Neural cell (in vitro differentiated cells): ENCODE results near the gene LHPP. TPM values are rescaled to one million over a fixed set of nuclear protein-coding genes. Genes with fewer than 3 reads are reported as not detected.

Experiments
- H2AFZ ChIP-seq: fragments of 200-600, 300-800 bp; sonication (generic), shearing (Covaris generic); 2 replicates; pipeline ENCODE4 v1.6.0; 2014; ENCODE audit warnings: low read depth, mild to moderate bottlenecking, antibody characterized with exemption, low read length, moderate library complexity
- H3F3A ChIP-seq: fragments of 200-600 bp; shearing (Covaris generic); 2 replicates; pipeline ENCODE4 v1.6.1; 2016; ENCODE audit warnings: mild to moderate bottlenecking, moderate library complexity, mixed read lengths, antibody characterized with exemption, low read length; ENCODE audit not compliant: insufficient read depth, poor library complexity, severe bottlenecking
- H3K27ac ChIP-seq: fragments of 200-600, 300-800 bp; sonication (generic), shearing (Covaris generic); 2 replicates; pipeline ENCODE4 v1.5.1; 2014; ENCODE audit warnings: mild to moderate bottlenecking, low read length, moderate library complexity
- H3K27me3 ChIP-seq: fragments of 300-800, 200-600 bp; sonication (generic), shearing (Covaris generic); 2 replicates; pipeline ENCODE4 v1.6.0; 2014; ENCODE audit warnings: mild to moderate bottlenecking, low read depth, low read length, moderate library complexity; ENCODE audit not compliant: insufficient read depth
- H3K36me3 ChIP-seq: fragments of 300-800, 200-600 bp; sonication (generic), shearing (Covaris generic); 2 replicates; pipeline ENCODE4 v1.5.1; 2014; ENCODE audit warnings: mild to moderate bottlenecking, antibody characterized with exemption, low read length, moderate library complexity; ENCODE audit not compliant: insufficient read depth
- H3K4me2 ChIP-seq: fragments of 300-800, 200-600 bp; sonication (generic), shearing (Covaris generic); 2 replicates; pipeline ENCODE4 v1.6.0; 2014; ENCODE audit warnings: mild to moderate bottlenecking, low read length
- H3K4me3 ChIP-seq: fragments of 300-800, 200-600 bp; sonication (generic), shearing (Covaris generic); 2 replicates; pipeline ENCODE4 v1.5.1; 2014; ENCODE audit warnings: mild to moderate bottlenecking, low read length, moderate library complexity
- H3K79me2 ChIP-seq: fragments of 200-600 bp; shearing (Covaris generic); replicated peaks from 2 replicates; pipeline ENCODE4 v1.6.0; 2014; ENCODE audit warnings: mild to moderate bottlenecking, low read length, moderate library complexity; ENCODE audit not compliant: insufficient read depth
- H3K9ac ChIP-seq: fragments of 300-800, 200-600 bp; sonication (generic), shearing (Covaris generic); 2 replicates; pipeline ENCODE4 v1.6.1; 2016; ENCODE audit warnings: mild to moderate bottlenecking, low read length, mixed read lengths
- H3K9me2 ChIP-seq: fragments of 200-600 bp; shearing (Covaris generic); 2 replicates; pipeline ENCODE4 v1.6.1; 2016; ENCODE audit warnings: mild to moderate bottlenecking, low read length, mixed read lengths; ENCODE audit not compliant: insufficient read depth
- H3K9me3 ChIP-seq: fragments of 200-600, 300-800 bp; sonication (generic), shearing (Covaris generic); 2 replicates; pipeline ENCODE4 v1.6.1; 2016; ENCODE audit warnings: mild to moderate bottlenecking, mixed run types, low read length, moderate library complexity, mixed read lengths
- H4K20me1 ChIP-seq: fragments of 200-600 bp; shearing (Covaris generic); 2 replicates; pipeline ENCODE4 v1.6.1; 2016; ENCODE audit warnings: mild to moderate bottlenecking, mixed run types; ENCODE audit not compliant: insufficient read depth
- EP300 ChIP-seq: fragments of 450-650 bp; conservative IDR thresholded peaks from 2 replicates; pipeline ENCODE4 v1.6.1; 2014; ENCODE audit warnings: antibody characterized with exemption, mild to moderate bottlenecking, moderate library complexity; ENCODE audit not compliant: poor library complexity, severe bottlenecking
- EZH2 ChIP-seq: fragments of 200-600, 300-800 bp; shearing (Covaris generic), sonication (generic); IDR thresholded peaks from 2 replicates; pipeline ENCODE4 v1.6.1; 2014; ENCODE audit warnings: antibody characterized with exemption, low read length, borderline replicate concordance, mild to moderate bottlenecking; ENCODE audit not compliant: insufficient read depth, poor library complexity, severe bottlenecking
- MXI1 ChIP-seq: fragments of 450-650 bp; conservative IDR thresholded peaks from 2 replicates; pipeline ENCODE4 v1.6.1; 2014; ENCODE audit warnings: antibody characterized with exemption, mild to moderate bottlenecking; ENCODE audit not compliant: poor library complexity, severe bottlenecking
- POLR2AphosphoS5 ChIP-seq: IDR thresholded peaks from 2 replicates; pipeline ENCODE4 v1.6.1; 2012
- RAD21 ChIP-seq: fragments of 450-650 bp; conservative IDR thresholded peaks from 2 replicates; pipeline ENCODE4 v1.6.1; 2014; ENCODE audit warnings: antibody characterized with exemption, mild to moderate bottlenecking, moderate library complexity
- SMC3 ChIP-seq: fragments of 450-650 bp; conservative IDR thresholded peaks from 2 replicates; pipeline ENCODE4 v1.6.1; 2014; ENCODE audit warnings: antibody characterized with exemption, mild to moderate bottlenecking, moderate library complexity; ENCODE audit not compliant: poor library complexity
- TAF1 ChIP-seq: IDR thresholded peaks from 2 replicates; pipeline ENCODE4 v1.6.1; 2012; ENCODE audit warnings: low read depth
- polyA plus RNA-seq: library from polyadenylated mRNA; depleted of rRNA; stranded (reverse); fragments of >200 nt; gene quantifications from 2 replicates; pipeline ENCODE4 v1.2.3, GENCODE V29; 2014
- TF ChIP-seq, protein P1 (sequence below): IDR thresholded peaks from 2 replicates; pipeline ENCODE4 v1.6.1; 2012; ENCODE audit warnings: borderline replicate concordance
- TF ChIP-seq, protein P2 (sequence below): fragments of 450-650 bp; IDR thresholded peaks from 2 replicates; pipeline ENCODE4 v1.5.1; 2014; ENCODE audit warnings: antibody characterized with exemption, mild to moderate bottlenecking, moderate library complexity; ENCODE audit not compliant: poor library complexity, severe bottlenecking

The LHPP gene
- polyA plus RNA-seq, 1 donor from 2014 or later: 16.0 TPM

DNA sequence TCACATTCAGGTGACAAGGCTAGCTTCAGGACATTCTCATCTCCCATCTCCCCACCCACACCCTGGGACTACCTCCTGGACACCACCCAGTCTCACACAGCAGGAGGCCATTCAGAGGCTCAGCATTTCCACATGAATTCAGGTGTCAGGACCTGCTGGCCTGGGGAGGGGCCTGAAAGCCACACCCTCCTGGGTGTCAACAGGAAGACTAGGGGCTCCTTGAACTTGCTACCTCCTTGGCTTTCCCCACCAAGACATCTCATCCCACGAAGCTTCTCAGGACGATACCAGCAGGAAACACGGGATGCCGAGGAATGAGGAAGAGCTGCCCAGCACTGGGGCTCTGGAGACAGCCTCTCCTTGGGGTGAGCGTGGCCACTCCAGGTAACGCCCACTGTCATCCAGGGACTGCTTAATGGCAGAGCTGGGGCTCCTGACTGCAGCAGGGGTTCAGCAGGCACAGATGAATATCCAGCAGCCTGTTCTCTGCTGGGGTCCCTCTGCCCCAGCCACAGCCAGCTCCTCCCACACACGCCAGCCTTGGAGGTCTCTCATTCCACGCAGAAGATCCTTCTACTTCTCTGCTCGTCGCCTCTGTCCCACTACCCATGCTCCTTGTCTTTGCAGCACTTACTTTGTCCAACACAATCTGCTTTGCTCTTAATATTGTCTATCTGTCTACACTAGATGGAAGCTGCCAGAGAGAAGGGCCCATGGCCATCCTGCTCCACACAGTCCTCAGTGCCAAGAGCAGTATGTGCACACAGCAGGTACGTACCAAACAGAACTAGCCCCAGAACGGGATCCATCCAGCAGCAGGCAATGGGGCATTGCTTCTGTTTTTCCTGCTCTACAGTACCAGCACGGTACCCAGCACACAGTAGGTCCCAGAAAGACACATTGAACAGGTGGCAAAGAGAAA, 193.8 kb downstream of the LHPP start:
- Histone ChIP-seq H4K20me1 (no peaks in the 10 kb centered on the region), H3K9ac (no peak overlapping the region)

DNA sequence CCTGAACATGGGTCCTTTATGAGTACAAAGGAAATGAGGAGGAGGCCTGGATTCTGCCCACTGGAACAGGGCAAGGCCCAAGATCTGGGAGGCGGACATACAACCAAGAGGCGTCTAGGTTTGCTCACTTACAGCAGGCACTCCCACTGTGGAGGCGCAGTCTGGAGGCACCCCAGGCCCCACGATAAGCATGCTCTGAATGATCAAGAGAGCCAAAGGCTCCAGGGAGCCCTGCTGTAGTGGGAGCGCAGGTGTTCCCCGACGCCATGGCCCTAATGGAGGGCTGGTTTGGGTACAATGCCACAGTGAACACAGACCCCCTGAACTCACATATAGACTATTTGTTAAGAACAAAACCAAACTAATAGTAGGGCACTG, 194.5 kb downstream of the LHPP start:
- Histone ChIP-seq H3K79me2 (no peaks in the 10 kb centered on the region), H2AFZ (no peak overlapping the region), H3K4me2 (no peak overlapping the region), H3K9me2 (no peaks in the 10 kb centered on the region), H3K9me3 (no peaks in the 10 kb centered on the region), H4K20me1 (no peaks in the 10 kb centered on the region), H3K27me3 (no peaks in the 10 kb centered on the region), H3K27ac (no peak overlapping the region), H3K36me3 (peaks cover 6% of the 10 kb centered on the region), H3K9ac (no peak overlapping the region), H3F3A (no peaks in the 10 kb centered on the region), H3K4me3 (no peak overlapping the region)
- no peak for TF ChIP-seq RAD21
- TF ChIP-seq MXI1: no peak
- TF ChIP-seq SMC3: no peak
- TF ChIP-seq EP300: no peak
- no peak for TF ChIP-seq EZH2
- TF ChIP-seq, protein P1, sequence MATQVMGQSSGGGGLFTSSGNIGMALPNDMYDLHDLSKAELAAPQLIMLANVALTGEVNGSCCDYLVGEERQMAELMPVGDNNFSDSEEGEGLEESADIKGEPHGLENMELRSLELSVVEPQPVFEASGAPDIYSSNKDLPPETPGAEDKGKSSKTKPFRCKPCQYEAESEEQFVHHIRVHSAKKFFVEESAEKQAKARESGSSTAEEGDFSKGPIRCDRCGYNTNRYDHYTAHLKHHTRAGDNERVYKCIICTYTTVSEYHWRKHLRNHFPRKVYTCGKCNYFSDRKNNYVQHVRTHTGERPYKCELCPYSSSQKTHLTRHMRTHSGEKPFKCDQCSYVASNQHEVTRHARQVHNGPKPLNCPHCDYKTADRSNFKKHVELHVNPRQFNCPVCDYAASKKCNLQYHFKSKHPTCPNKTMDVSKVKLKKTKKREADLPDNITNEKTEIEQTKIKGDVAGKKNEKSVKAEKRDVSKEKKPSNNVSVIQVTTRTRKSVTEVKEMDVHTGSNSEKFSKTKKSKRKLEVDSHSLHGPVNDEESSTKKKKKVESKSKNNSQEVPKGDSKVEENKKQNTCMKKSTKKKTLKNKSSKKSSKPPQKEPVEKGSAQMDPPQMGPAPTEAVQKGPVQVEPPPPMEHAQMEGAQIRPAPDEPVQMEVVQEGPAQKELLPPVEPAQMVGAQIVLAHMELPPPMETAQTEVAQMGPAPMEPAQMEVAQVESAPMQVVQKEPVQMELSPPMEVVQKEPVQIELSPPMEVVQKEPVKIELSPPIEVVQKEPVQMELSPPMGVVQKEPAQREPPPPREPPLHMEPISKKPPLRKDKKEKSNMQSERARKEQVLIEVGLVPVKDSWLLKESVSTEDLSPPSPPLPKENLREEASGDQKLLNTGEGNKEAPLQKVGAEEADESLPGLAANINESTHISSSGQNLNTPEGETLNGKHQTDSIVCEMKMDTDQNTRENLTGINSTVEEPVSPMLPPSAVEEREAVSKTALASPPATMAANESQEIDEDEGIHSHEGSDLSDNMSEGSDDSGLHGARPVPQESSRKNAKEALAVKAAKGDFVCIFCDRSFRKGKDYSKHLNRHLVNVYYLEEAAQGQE: no peak
- TF ChIP-seq TAF1: no peak
- TF ChIP-seq POLR2AphosphoS5: no peak
- TF ChIP-seq, protein P2, sequence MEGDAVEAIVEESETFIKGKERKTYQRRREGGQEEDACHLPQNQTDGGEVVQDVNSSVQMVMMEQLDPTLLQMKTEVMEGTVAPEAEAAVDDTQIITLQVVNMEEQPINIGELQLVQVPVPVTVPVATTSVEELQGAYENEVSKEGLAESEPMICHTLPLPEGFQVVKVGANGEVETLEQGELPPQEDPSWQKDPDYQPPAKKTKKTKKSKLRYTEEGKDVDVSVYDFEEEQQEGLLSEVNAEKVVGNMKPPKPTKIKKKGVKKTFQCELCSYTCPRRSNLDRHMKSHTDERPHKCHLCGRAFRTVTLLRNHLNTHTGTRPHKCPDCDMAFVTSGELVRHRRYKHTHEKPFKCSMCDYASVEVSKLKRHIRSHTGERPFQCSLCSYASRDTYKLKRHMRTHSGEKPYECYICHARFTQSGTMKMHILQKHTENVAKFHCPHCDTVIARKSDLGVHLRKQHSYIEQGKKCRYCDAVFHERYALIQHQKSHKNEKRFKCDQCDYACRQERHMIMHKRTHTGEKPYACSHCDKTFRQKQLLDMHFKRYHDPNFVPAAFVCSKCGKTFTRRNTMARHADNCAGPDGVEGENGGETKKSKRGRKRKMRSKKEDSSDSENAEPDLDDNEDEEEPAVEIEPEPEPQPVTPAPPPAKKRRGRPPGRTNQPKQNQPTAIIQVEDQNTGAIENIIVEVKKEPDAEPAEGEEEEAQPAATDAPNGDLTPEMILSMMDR: no peak

More for the DNA sequence above, 193.8 kb downstream of the LHPP start:
- Histone ChIP-seq H3K9me3 (no peaks in the 10 kb centered on the region), H3K27ac (no peak overlapping the region), H2AFZ (no peak overlapping the region), H3K27me3 (no peaks in the 10 kb centered on the region), H3K9me2 (no peaks in the 10 kb centered on the region), H3K36me3 (peaks cover 2% of the 10 kb centered on the region), H3K4me3 (no peak overlapping the region), H3K79me2 (no peaks in the 10 kb centered on the region), H3K4me2 (no peak overlapping the region), H3F3A (no peaks in the 10 kb centered on the region)
- TF ChIP-seq RAD21 (no peak), POLR2AphosphoS5 (no peak)
